Body of pancreas (tissue), 4 donors: ENCODE measurements around the gene FAAH2.

Experiments used
- CTCF ChIP-seq, 7 experiments: fragments of 450-650 bp in 4 of 7; fragments of 200-600 bp in 3 of 7; sonication (generic) in 3 of 7; IDR thresholded peaks; one replicate each; pipeline ENCODE4 v1.5.1; 2016 to 2019; ENCODE audit warnings: antibody characterized with exemption in 7 of 7
- POLR2A ChIP-seq, 3 donors: fragments of 450-650 bp; IDR thresholded peaks; one replicate each; pipeline ENCODE4 v1.6.1; 2016; ENCODE audit warnings: antibody characterized with exemption in 3 of 3, mild to moderate bottlenecking in 2 of 3

GRCh38 chrX:57445832-57446231 is 159.3 kb downstream of the FAAH2 start:
- TF ChIP-seq CTCF (IDR thresholded peaks at IDR 0.05): no peak
- no peak for TF ChIP-seq POLR2A (IDR thresholded peaks at IDR 0.05)
